DND-41 (cell line): ENCODE data around the gene AFAP1L1.

Experiments used
- CTCF ChIP-seq: IDR thresholded peaks from 2 replicates; pipeline ENCODE4 v1.5.1; 2012; ENCODE audit warnings: borderline replicate concordance, low read length, moderate library complexity, mild to moderate bottlenecking; ENCODE audit not compliant: poor library complexity, severe bottlenecking; ENCODE audit errors: extremely low read depth
- EZH2 ChIP-seq: IDR thresholded peaks from 3 replicates; pipeline ENCODE4 v1.6.1; 2012; ENCODE audit warnings: borderline replicate concordance, low read depth, mild to moderate bottlenecking, moderate library complexity, low read length, inconsistent platforms; ENCODE audit not compliant: severe bottlenecking

GRCh38 chr5:149326611-149327010 is 55.0 kb downstream of the AFAP1L1 start:
- no peak for TF ChIP-seq CTCF
- no peak for TF ChIP-seq EZH2
